ENCODE measurements around the gene HTR4. TPM values are rescaled to one million over a fixed set of nuclear protein-coding genes. Genes with fewer than 3 reads are reported as not detected.
"Not testable (repeated sequence)": the region's sequence is repeated elsewhere in the genome, so short reads cannot be mapped to it uniquely, and the experiment has no call there.

The HTR4 gene
- total RNA-seq, 6 experiments from 2014 or later, result not detected

DNA sequence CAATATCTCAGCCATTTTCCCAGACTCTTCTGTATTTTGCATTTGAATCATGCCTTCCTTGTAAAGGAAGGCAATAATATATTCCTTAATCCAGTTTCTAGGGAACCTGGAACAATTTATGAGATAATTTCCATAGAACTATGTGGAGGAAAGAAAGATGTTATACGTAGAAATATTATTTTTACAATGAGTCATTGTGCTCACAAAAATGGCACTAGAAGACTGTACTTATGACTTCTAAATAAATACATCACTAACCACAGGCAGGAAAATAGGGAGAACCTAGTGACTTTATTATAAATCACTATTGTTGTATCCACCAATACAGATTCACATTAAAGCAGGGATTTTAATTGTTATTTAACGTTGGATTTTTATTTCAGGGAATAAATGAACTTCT, 182.9 kb downstream of the HTR4 start:
- TF ChIP-seq, protein P1, sequence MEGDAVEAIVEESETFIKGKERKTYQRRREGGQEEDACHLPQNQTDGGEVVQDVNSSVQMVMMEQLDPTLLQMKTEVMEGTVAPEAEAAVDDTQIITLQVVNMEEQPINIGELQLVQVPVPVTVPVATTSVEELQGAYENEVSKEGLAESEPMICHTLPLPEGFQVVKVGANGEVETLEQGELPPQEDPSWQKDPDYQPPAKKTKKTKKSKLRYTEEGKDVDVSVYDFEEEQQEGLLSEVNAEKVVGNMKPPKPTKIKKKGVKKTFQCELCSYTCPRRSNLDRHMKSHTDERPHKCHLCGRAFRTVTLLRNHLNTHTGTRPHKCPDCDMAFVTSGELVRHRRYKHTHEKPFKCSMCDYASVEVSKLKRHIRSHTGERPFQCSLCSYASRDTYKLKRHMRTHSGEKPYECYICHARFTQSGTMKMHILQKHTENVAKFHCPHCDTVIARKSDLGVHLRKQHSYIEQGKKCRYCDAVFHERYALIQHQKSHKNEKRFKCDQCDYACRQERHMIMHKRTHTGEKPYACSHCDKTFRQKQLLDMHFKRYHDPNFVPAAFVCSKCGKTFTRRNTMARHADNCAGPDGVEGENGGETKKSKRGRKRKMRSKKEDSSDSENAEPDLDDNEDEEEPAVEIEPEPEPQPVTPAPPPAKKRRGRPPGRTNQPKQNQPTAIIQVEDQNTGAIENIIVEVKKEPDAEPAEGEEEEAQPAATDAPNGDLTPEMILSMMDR (IDR thresholded peaks at IDR 0.05), result no peak
- Mint-ChIP-seq H3K9me3 (no peaks in the 10 kb centered on the region), H3K4me1 (ENCODE audit: low read depth) (peaks cover 26% of the 10 kb centered on the region), H3K4me3 (no peak overlapping the region), H3K27ac (no peak overlapping the region), H3K36me3 (ENCODE audit: low read depth) (no peaks in the 10 kb centered on the region), H3K27me3 (ENCODE audit: insufficient read depth) (peaks cover 4% of the 10 kb centered on the region)
- no peak for DNase-seq

DNA sequence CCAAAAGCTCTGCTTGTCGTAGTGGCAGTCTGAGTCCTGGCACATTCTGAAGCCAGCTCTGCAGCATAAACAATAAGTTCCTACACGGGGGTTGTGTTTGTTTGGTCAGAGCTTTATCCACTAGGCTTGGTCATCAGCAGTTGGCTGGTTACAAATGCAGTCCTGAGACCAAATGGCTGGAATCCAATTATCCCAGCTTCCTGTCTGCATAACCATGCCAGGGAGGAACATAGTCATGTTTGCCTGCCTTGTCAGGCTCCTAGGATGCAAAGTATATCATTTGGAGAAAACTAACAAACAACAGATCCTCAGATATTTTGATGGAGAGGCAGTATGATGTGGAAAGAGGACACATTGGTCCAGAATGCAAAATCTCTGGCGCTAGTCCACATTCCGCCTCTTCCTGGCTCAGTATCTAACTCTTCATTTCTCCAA, 184.8 kb downstream of the HTR4 start:
- no peak overlapping the region for H3K4me3 Mint-ChIP-seq

DNA sequence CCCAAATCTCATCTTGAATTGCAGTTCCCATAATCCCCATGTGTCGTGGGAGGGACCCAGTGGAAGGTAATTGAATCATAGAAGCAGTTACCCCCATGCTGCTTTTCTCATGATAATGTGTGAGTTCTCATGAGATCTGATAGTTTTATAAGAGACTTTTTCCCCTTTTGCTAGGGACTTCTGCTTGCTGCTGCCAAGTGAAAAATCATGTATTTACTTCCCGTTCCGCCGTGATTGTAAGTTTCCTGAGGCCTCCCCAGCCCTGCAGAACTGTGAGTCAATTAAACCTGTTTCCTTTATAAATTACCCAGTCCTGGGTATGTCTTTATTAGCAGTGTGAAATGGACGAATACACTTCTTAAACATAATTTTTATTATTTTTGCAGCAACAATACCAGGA, 185.6 kb downstream of the HTR4 start:
- not testable (repeated sequence) for H3K36me3 Mint-ChIP-seq (ENCODE audit: low read depth); H3K9me3 Mint-ChIP-seq; H3K4me3 Mint-ChIP-seq; H3K27me3 Mint-ChIP-seq (ENCODE audit: insufficient read depth); H3K27ac Mint-ChIP-seq; DNase-seq
- peaks cover 22% of the 10 kb centered on the region for H3K4me1 Mint-ChIP-seq (ENCODE audit: low read depth)

More for the DNA sequence above, 184.8 kb downstream of the HTR4 start:
- TF ChIP-seq, protein P1 (IDR thresholded peaks at IDR 0.05), result no peak
- H3K27me3 Mint-ChIP-seq (ENCODE audit: insufficient read depth), result peaks cover 2% of the 10 kb centered on the region
- H3K9me3 Mint-ChIP-seq, result no peaks in the 10 kb centered on the region
- DNase-seq, result peak; percentile 55
- no peaks in the 10 kb centered on the region for H3K36me3 Mint-ChIP-seq (ENCODE audit: low read depth)
- H3K27ac Mint-ChIP-seq, result no peak overlapping the region
- H3K4me1 Mint-ChIP-seq (ENCODE audit: low read depth), result peaks cover 26% of the 10 kb centered on the region

DNA sequence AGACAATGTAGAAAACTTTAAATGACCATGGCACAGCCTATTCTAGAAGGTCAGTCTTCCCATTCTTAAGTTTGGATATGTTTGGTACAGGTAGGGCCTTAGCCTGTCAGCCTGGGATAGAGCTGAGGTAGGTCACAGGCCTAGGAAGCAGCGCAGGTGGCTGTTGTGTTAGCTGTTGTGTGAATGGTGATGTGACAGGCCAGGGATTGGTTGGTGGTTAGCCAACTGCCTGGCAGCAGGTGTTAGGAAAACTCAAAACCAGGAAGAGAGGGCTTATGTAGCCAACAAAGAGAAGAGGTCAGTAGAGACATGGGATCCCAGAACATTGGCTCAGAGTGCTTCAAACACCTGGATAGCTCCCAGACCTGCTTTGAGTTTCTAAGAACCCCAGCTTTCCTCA, 186.4 kb downstream of the HTR4 start:
- H3K27ac Mint-ChIP-seq, result no peak overlapping the region
- peaks cover 2% of the 10 kb centered on the region for H3K27me3 Mint-ChIP-seq (ENCODE audit: insufficient read depth)
- H3K4me3 Mint-ChIP-seq, result no peak overlapping the region
- H3K4me1 Mint-ChIP-seq (ENCODE audit: low read depth), result peaks cover 20% of the 10 kb centered on the region
- H3K9me3 Mint-ChIP-seq, result no peaks in the 10 kb centered on the region
- TF ChIP-seq, protein P1 (IDR thresholded peaks at IDR 0.05), result no peak
- no peaks in the 10 kb centered on the region for H3K36me3 Mint-ChIP-seq (ENCODE audit: low read depth)
- no peak for DNase-seq

DNA sequence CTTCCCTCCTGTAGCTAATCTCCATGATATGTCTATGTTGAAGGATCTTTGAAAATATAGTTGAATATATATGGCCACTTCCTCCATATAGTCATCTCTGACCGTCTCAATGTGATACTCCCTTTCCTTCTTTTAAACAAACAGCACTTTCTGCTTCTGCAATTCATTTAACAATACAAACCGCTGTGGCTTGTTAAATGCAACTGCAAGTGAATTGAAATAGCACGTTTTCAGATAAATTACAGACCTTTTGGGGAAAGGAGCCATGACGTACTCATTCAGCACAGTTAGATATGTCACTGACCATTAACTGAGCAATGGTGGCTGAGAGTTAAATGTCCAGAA, 188.1 kb downstream of the HTR4 start:
- peaks cover 2% of the 10 kb centered on the region for H3K27me3 Mint-ChIP-seq (ENCODE audit: insufficient read depth)
- no peak overlapping the region for H3K27ac Mint-ChIP-seq
- H3K9me3 Mint-ChIP-seq, result no peaks in the 10 kb centered on the region
- no peaks in the 10 kb centered on the region for H3K36me3 Mint-ChIP-seq (ENCODE audit: low read depth)
- TF ChIP-seq, protein P1 (IDR thresholded peaks at IDR 0.05), result no peak
- no peak for DNase-seq
- H3K4me3 Mint-ChIP-seq, result no peak overlapping the region
- H3K4me1 Mint-ChIP-seq (ENCODE audit: low read depth), result peaks cover 13% of the 10 kb centered on the region

DNA sequence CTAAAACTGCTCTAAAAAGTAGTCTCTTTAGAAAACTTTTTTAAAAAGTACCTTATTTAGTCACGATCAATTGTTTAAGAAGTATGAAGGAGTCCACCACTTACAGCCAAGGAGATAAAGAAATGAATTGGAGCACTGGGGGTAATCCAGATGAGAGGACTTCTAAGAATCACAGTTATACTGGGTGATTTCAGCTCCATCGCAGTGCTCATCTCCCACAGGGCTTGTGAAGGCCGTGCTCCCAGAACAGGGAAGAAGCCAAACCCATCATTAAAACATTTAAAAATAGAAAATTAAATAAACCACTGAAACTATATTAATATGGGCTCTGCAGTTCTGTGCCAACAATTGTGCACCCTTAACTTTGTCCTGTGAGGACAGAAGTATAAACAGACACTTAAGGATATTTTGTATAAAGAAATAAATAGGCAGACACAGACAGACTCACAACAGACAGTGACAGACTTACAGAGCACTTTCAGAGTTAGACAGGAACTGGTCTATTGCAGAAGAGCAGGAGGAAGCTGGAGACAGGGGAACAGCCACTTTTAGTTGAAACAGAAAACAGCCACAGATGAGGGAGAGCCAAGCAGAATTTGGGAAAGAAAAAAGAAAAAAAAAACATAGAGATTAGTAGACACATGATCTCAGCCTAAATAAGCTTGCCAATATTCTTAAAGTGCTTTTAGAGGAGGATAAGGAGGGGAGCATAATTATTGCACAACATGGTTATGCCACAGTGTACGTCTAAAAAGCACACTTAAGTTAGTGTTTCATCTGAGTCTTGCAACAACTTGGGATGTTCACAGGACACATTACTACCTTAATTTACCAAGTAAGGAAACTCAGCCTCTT, 188.7 kb downstream of the HTR4 start:
- Mint-ChIP-seq H3K36me3 (ENCODE audit: low read depth) (no peaks in the 10 kb centered on the region), H3K9me3 (no peaks in the 10 kb centered on the region), H3K4me1 (ENCODE audit: low read depth) (peaks cover 10% of the 10 kb centered on the region), H3K27me3 (ENCODE audit: insufficient read depth) (peaks cover 2% of the 10 kb centered on the region), H3K27ac (no peak overlapping the region), H3K4me3 (no peak overlapping the region)
- no peak for DNase-seq
- TF ChIP-seq, protein P1 (IDR thresholded peaks at IDR 0.05), result no peak
